Esophagus (tissue), 2 donors: Measurements from ENCODE around the gene HIVEP1. TPM values are rescaled to one million over a fixed set of nuclear protein-coding genes. Genes with fewer than 3 reads are reported as not detected.

ENCODE experiments used
- H3K27ac ChIP-seq, 2 donors: one replicate each; pipeline ENCODE4 v1.5.1; 2013; ENCODE audit warnings: low read depth in 2 of 2, mild to moderate bottlenecking in 2 of 2, inconsistent platforms in 1 of 2, low read length in 1 of 2, moderate library complexity in 1 of 2
- H3K27me3 ChIP-seq, 2 donors: one replicate each; pipeline ENCODE4 v1.6.1; 2013; ENCODE audit warnings: low read length in 2 of 2, control low read depth in 1 of 2, mild to moderate bottlenecking in 1 of 2; ENCODE audit not compliant: insufficient read depth in 2 of 2, control insufficient read depth in 1 of 2
- H3K36me3 ChIP-seq, 2 donors: one replicate each; pipeline ENCODE4 v1.6.1; 2013; ENCODE audit warnings: low read length in 1 of 2; ENCODE audit not compliant: control insufficient read depth in 2 of 2, insufficient read depth in 2 of 2
- H3K4me1 ChIP-seq, 2 donors: one replicate each; pipeline ENCODE4 v1.6.1; 2013; ENCODE audit warnings: low read length in 1 of 2; ENCODE audit not compliant: control insufficient read depth in 2 of 2, insufficient read depth in 2 of 2
- H3K4me3 ChIP-seq, 2 donors: one replicate each; pipeline ENCODE4 v1.5.1; 2013; ENCODE audit warnings: low read length in 2 of 2, mild to moderate bottlenecking in 2 of 2, low read depth in 1 of 2, moderate library complexity in 1 of 2
- H3K9me3 ChIP-seq, 2 donors: one replicate each; pipeline ENCODE4 v1.6.1; 2013; ENCODE audit warnings: mild to moderate bottlenecking in 2 of 2, low read depth in 1 of 2, low read length in 1 of 2, moderate library complexity in 1 of 2; ENCODE audit not compliant: control insufficient read depth in 2 of 2, insufficient read depth in 1 of 2
- whole genome bisulfite sequencing, 2 donors: extraction: QIAGEN DNeasy Blood & Tissue Kit; methylation state at CpG; one replicate each; pipeline ENCODE4 v1.1.7; 2013; 5-methylcytosine and 5-hydroxymethylcytosine counted together
- polyA plus RNA-seq, 2 donors: library from polyadenylated mRNA; stranded (reverse); fragments of 200-250 nt; gene quantifications; one replicate each; pipeline ENCODE4 v1.2.3, GENCODE V29; 2013
- donor health status: healthy with polysubstance abuse.
- donor health status: Bipolar disorder and iron deficiency.

The HIVEP1 gene
- polyA plus RNA-seq, 2 donors = 4.0 to 7.8 TPM

- WGBS, 2 donors = 0% methylated on average over 34 to 59 of the region's 60 CpGs
- Histone ChIP-seq H3K36me3 (peaks cover 6 to 7% of the 10 kb centered on the region in 2 donors), H3K27me3 (no peaks in the 10 kb centered on the region), H3K4me1 (peaks cover 0 to 2% of the 10 kb centered on the region in 2 donors), H3K27ac (peak overlapping the region; percentile 96 to 99), H3K9me3 (no peaks in the 10 kb centered on the region), H3K4me3 (peak overlapping the region; percentile 84 to 95)
Measured at GRCh38 chr6:12012558-12013306, 620 bp downstream of the HIVEP1 start.

GRCh38 chr6:12013307-12013719, 1.2 kb downstream of the HIVEP1 start:
- peaks cover 6 to 12% of the 10 kb centered on the region in 2 donors for H3K36me3 ChIP-seq
- H3K27ac ChIP-seq = peak overlapping the region; percentile 96 to 99
- H3K4me1 ChIP-seq = peaks cover 0 to 2% of the 10 kb centered on the region in 2 donors
- H3K9me3 ChIP-seq = no peaks in the 10 kb centered on the region
- WGBS, 2 donors = 4% methylated on average over 13 of the region's 13 CpGs
- peak overlapping the region; percentile 84 to 95 for H3K4me3 ChIP-seq
- no peaks in the 10 kb centered on the region for H3K27me3 ChIP-seq

- Histone ChIP-seq H3K4me3 (peak overlapping the region in 1 of 2 donors; percentile 13), H3K4me1 (peaks cover 0 to 2% of the 10 kb centered on the region in 2 donors), H3K27me3 (no peaks in the 10 kb centered on the region), H3K36me3 (peaks cover 6 to 14% of the 10 kb centered on the region in 2 donors), H3K9me3 (no peaks in the 10 kb centered on the region), H3K27ac (peak overlapping the region; percentile 66 to 87)
- WGBS, 2 donors = 66 to 67% methylated on average over 8 of the region's 8 CpGs
Measured at GRCh38 chr6:12014027-12014872, 2.1 kb downstream of the HIVEP1 start.

GRCh38 chr6:12014873-12015149, 2.7 kb downstream of the HIVEP1 start:
- H3K9me3 ChIP-seq = no peaks in the 10 kb centered on the region
- H3K4me1 ChIP-seq = peaks cover 0 to 2% of the 10 kb centered on the region in 2 donors
- peak overlapping the region; percentile 66 to 87 for H3K27ac ChIP-seq
- H3K27me3 ChIP-seq = no peaks in the 10 kb centered on the region
- 76 to 85% methylated on average over 3 of the region's 3 CpGs for WGBS, 2 donors
- H3K36me3 ChIP-seq = peaks cover 6 to 14% of the 10 kb centered on the region in 2 donors
- H3K4me3 ChIP-seq = peak overlapping the region in 1 of 2 donors; percentile 13

- Histone ChIP-seq H3K36me3 (peaks cover 6 to 18% of the 10 kb centered on the region in 2 donors), H3K4me3 (no peak overlapping the region), H3K9me3 (no peaks in the 10 kb centered on the region), H3K4me1 (peaks cover 0 to 6% of the 10 kb centered on the region in 2 donors), H3K27me3 (no peaks in the 10 kb centered on the region), H3K27ac (no peak overlapping the region)
- 93 to 95% methylated on average over 10 of the region's 10 CpGs for WGBS, 2 donors
Measured at GRCh38 chr6:12017263-12017662, 5.2 kb downstream of the HIVEP1 start.

- 94 to 95% methylated on average over 34 of the region's 34 CpGs for WGBS, 2 donors
- H3K4me1 ChIP-seq = peaks cover 0 to 6% of the 10 kb centered on the region in 2 donors
- no peaks in the 10 kb centered on the region for H3K27me3 ChIP-seq
- peaks cover 6 to 18% of the 10 kb centered on the region in 2 donors for H3K36me3 ChIP-seq
- no peak overlapping the region for H3K4me3 ChIP-seq
- H3K9me3 ChIP-seq = no peaks in the 10 kb centered on the region
- no peak overlapping the region for H3K27ac ChIP-seq
Measured at GRCh38 chr6:12017876-12018401, 5.8 kb downstream of the HIVEP1 start.

- Histone ChIP-seq H3K27me3 (no peaks in the 10 kb centered on the region), H3K9me3 (no peaks in the 10 kb centered on the region), H3K4me1 (peaks cover 0 to 3% of the 10 kb centered on the region in 2 donors), H3K4me3 (no peak overlapping the region), H3K27ac (no peak overlapping the region), H3K36me3 (peaks cover 6 to 18% of the 10 kb centered on the region in 2 donors)
- 92 to 93% methylated on average over 12 of the region's 12 CpGs for WGBS, 2 donors
Measured at GRCh38 chr6:12020187-12020791, 8.2 kb downstream of the HIVEP1 start.

- Histone ChIP-seq H3K4me3 (no peak overlapping the region), H3K4me1 (peaks cover 0 to 3% of the 10 kb centered on the region in 2 donors), H3K9me3 (no peaks in the 10 kb centered on the region), H3K36me3 (peaks cover under 1 to 11% of the 10 kb centered on the region in 2 donors), H3K27ac (no peak overlapping the region), H3K27me3 (no peaks in the 10 kb centered on the region)
- 96 to 100% methylated on average over 1 of the region's 1 CpG for WGBS, 2 donors
Measured at GRCh38 chr6:12022481-12022880, 10.4 kb downstream of the HIVEP1 start.

- WGBS, 2 donors = 79 to 83% methylated on average over 7 of the region's 7 CpGs
- peaks cover 0 to 9% of the 10 kb centered on the region in 2 donors for H3K36me3 ChIP-seq
Measured at GRCh38 chr6:12022953-12023388, 10.9 kb downstream of the HIVEP1 start.

More at GRCh38 chr6:12022953-12023388, 10.9 kb downstream of the HIVEP1 start:
- Histone ChIP-seq H3K27ac (no peak overlapping the region), H3K4me1 (peaks cover 0 to 3% of the 10 kb centered on the region in 2 donors), H3K4me3 (no peak overlapping the region), H3K9me3 (no peaks in the 10 kb centered on the region), H3K27me3 (no peaks in the 10 kb centered on the region)
